Panc1 (cell line): ENCODE results near the gene N4BP3. TPM values are rescaled to one million over a fixed set of nuclear protein-coding genes. Genes with fewer than 3 reads are reported as not detected.

Experiments
- ATAC-seq: fragments of 200-7000 bp; cut with Tn5 transposase; 2 replicates; pipeline ENCODE4 v1.9.1; 2020; ENCODE audit warnings: mild to moderate bottlenecking, moderate library complexity
- BruUV-seq: library from RNA; stranded (reverse); fragments of 400-500 nt; replicated peaks from 2 replicates; lab custom pipeline; 2021; lab: Mats Ljungman, UMichigan
- CTCF ChIA-PET: fragments of 300-600 bp; sonication (Branson Sonifier 250); formaldehyde crosslinking; loops from one replicate; lab custom pipeline; 2022; ENCODE audit warnings: antibody characterized with exemption; lab: Charles Lee
- POLR2A ChIA-PET: fragments of 300-600 bp; sonication (Branson Sonifier 250); formaldehyde crosslinking; loops from one replicate; lab custom pipeline; 2022; ENCODE audit warnings: antibody characterized with exemption; lab: Charles Lee
- DNase-seq: peaks from one replicate; pipeline ENCODE4 v3.0.0-alpha.2; 2010; ENCODE audit warnings: low read depth, low spot score
- H3K27ac ChIP-seq: 2 replicates; pipeline ENCODE4 v1.5.1; 2011; ENCODE audit warnings: mild to moderate bottlenecking, low read length, inconsistent platforms
- H3K27me3 ChIP-seq: fragments of 200-500 bp; sonication (Bioruptor generic); 2 replicates; pipeline ENCODE4 v1.6.0; 2014; ENCODE audit warnings: low read length, inconsistent platforms; ENCODE audit not compliant: control insufficient read depth, insufficient read depth
- H3K36me3 ChIP-seq: fragments of 200-500 bp; sonication (Bioruptor generic); 2 replicates; pipeline ENCODE4 v1.5.1; 2014; ENCODE audit warnings: inconsistent platforms, mild to moderate bottlenecking, low read length, moderate library complexity; ENCODE audit not compliant: control insufficient read depth, insufficient read depth
- H3K4me1 ChIP-seq: 2 replicates; pipeline ENCODE4 v1.5.1; 2011; ENCODE audit warnings: inconsistent platforms, mild to moderate bottlenecking, low read length, moderate library complexity; ENCODE audit not compliant: control insufficient read depth, insufficient read depth
- H3K4me3 ChIP-seq, 2 experiments: 2 replicates each; pipeline ENCODE4 v1.5.1; 2011 to 2012; ENCODE audit warnings: low read depth in 2 of 2, low read length in 2 of 2, mild to moderate bottlenecking in 2 of 2, inconsistent platforms in 1 of 2, moderate library complexity in 1 of 2
- H3K9me3 ChIP-seq: fragments of 200-500 bp; sonication (Bioruptor generic); 2 replicates; pipeline ENCODE4 v1.5.1; 2014; ENCODE audit warnings: low read depth, mild to moderate bottlenecking, inconsistent platforms, low read length, moderate library complexity; ENCODE audit not compliant: control insufficient read depth, insufficient read depth
- POLR2AphosphoS5 ChIP-seq: IDR thresholded peaks from 2 replicates; pipeline ENCODE4 v1.6.1; 2012; ENCODE audit warnings: mild to moderate bottlenecking, low read depth, low read length, moderate library complexity
- REST ChIP-seq, 2 experiments: IDR thresholded peaks; 2 replicates each; pipeline ENCODE4 v1.6.1; 2011 to 2012; ENCODE audit warnings: low read depth in 2 of 2, control low read depth in 1 of 2, low read length in 1 of 2, mild to moderate bottlenecking in 1 of 2, moderate library complexity in 1 of 2; ENCODE audit not compliant: insufficient read depth in 1 of 2
- SIN3A ChIP-seq: IDR thresholded peaks from 2 replicates; pipeline ENCODE4 v1.6.1; 2012; ENCODE audit warnings: low read depth, mild to moderate bottlenecking, low read length, moderate library complexity, borderline replicate concordance; ENCODE audit not compliant: insufficient read depth
- TCF7L2 ChIP-seq: IDR thresholded peaks from 2 replicates; pipeline ENCODE4 v1.6.1; 2011; ENCODE audit warnings: mild to moderate bottlenecking, low read depth, low read length, inconsistent platforms
- in situ Hi-C: cut with HindIII; loops from 2 replicates; pipeline ENCODE4 v1.10.0; 2016; ENCODE audit warnings: low sequenced_read_pairs, low pct_unique_long_range_greater_than_20kb
- intact Hi-C: fragments of 100-400 bp; cut with micrococcal nuclease; formaldehyde crosslinking; loops from one replicate; pipeline ENCODE4 v1.10.0; 2022; ENCODE audit not compliant: unreplicated experiment
- total RNA-seq: library from RNA; stranded (reverse); gene quantifications from one replicate; pipeline ENCODE4 v1.2.1, GENCODE V29; 2021; ENCODE audit not compliant: unreplicated experiment
- TF ChIP-seq, protein P1 (sequence below): fragments of 450-650 bp; IDR thresholded peaks from 2 replicates; pipeline ENCODE4 v1.5.1; 2017; ENCODE audit warnings: mild to moderate bottlenecking

Gene N4BP3
- total RNA-seq, 1 experiment from 2014 or later = 2.3 TPM

DNA sequence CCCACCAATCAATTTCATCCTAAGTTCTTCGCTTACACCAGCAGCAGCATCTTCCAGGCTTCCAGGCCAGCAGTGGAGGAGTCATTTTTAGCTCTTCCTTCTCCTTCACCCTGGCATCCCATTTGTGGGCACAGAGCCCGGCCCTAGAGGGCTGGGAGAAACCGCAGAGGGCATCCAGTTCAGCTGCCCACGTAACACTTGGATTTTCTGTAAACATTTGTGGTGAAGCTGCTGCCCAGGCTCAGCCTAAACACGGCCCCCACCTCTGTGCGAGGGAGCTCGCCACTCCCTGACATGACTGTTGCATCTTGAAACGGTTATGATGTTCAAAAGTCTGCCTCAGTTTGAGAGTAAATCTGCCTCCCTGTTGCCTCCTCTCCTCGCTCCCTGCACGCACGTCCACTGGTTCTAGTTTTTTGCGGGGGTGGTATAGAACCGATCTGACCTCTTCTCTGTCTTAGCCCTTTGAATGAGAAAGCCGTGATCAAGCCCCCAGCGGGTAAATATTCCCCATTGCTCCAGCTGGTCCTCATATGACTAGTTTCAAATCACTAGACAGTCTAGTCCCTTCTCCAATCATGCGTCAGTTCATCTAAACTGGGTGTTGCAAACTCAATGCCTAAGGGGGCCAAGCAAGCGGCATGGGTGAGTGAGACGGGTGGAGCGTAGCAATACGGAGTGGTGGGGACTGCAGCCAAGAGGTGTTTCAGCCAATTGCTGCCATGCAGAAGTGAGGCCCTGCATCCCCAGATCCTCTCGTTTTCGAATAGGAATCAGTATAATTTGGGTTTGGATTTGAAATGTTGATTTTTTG lies 34.9 kb upstream of the N4BP3 start:
- Histone ChIP-seq H3K9me3 (no peaks in the 10 kb centered on the region), H3K4me1 (no peaks in the 10 kb centered on the region), H3K36me3 (no peaks in the 10 kb centered on the region), H3K4me3 (no peak overlapping the region), H3K27me3 (no peaks in the 10 kb centered on the region), H3K27ac (no peak overlapping the region)
- in situ Hi-C loops = no loop called here
- TF ChIP-seq REST (IDR thresholded peaks at IDR 0.05; ENCODE audit: insufficient read depth in 1 of 2, low read depth in 2 of 2, low read length in 1 of 2) = no peak
- TF ChIP-seq TCF7L2 = no peak
- no peak for TF ChIP-seq POLR2AphosphoS5
- TF ChIP-seq SIN3A = no peak
- TF ChIP-seq, protein P1, sequence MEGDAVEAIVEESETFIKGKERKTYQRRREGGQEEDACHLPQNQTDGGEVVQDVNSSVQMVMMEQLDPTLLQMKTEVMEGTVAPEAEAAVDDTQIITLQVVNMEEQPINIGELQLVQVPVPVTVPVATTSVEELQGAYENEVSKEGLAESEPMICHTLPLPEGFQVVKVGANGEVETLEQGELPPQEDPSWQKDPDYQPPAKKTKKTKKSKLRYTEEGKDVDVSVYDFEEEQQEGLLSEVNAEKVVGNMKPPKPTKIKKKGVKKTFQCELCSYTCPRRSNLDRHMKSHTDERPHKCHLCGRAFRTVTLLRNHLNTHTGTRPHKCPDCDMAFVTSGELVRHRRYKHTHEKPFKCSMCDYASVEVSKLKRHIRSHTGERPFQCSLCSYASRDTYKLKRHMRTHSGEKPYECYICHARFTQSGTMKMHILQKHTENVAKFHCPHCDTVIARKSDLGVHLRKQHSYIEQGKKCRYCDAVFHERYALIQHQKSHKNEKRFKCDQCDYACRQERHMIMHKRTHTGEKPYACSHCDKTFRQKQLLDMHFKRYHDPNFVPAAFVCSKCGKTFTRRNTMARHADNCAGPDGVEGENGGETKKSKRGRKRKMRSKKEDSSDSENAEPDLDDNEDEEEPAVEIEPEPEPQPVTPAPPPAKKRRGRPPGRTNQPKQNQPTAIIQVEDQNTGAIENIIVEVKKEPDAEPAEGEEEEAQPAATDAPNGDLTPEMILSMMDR = no peak
- ATAC-seq (no peak), DNase-seq (no peak)
- ChIA-PET POLR2A (no interaction called here), CTCF (interaction anchor here (0.6 kb wide), 2 partner anchors 52 to 148 kb away, joined by 3 to 5 read pairs; no protein-coding TSS in a partner anchor)
- intact Hi-C loops = no loop called here
- BruUV-seq = no TSS peak

- POLR2A ChIA-PET = no interaction called here
- intact Hi-C loops = no loop called here
- ATAC-seq = no peak
Measured at GRCh38 chr5:178080056-178080455, 33.3 kb upstream of the N4BP3 start.

More at GRCh38 chr5:178080056-178080455, 33.3 kb upstream of the N4BP3 start:
- CTCF ChIA-PET = no interaction called here
- Histone ChIP-seq H3K9me3 (no peaks in the 10 kb centered on the region), H3K4me3 (no peak overlapping the region), H3K27me3 (no peaks in the 10 kb centered on the region), H3K27ac (no peak overlapping the region), H3K4me1 (no peaks in the 10 kb centered on the region), H3K36me3 (no peaks in the 10 kb centered on the region)
- BruUV-seq = no TSS peak
- in situ Hi-C loops = no loop called here
- TF ChIP-seq POLR2AphosphoS5 (no peak), REST (IDR thresholded peaks at IDR 0.05; ENCODE audit: insufficient read depth in 1 of 2, low read depth in 2 of 2, low read length in 1 of 2) (no peak), TCF7L2 (no peak), SIN3A (no peak)
- TF ChIP-seq, protein P1 = no peak
- DNase-seq = no peak
